Measurements from ENCODE around the gene PIK3R1.

The PIK3R1 gene

GRCh38 chr5:68272289-68272688 lies 56.7 kb downstream of the PIK3R1 start:
- DNase-seq, result peak in 3 of 6 experiments; percentile 6 to 36 (median 27)

GRCh38 chr5:68273717-68274409 lies 58.3 kb downstream of the PIK3R1 start:
- no peak for DNase-seq

GRCh38 chr5:68274847-68275651 lies 59.5 kb downstream of the PIK3R1 start:
- peak in 3 of 6 experiments; percentile 27 to 56 (median 50) for DNase-seq

- no peak for DNase-seq
Observed at GRCh38 chr5:68276740-68277139, 61.2 kb downstream of the PIK3R1 start.

- DNase-seq, result no peak
Observed at GRCh38 chr5:68277431-68277830, 61.9 kb downstream of the PIK3R1 start.

- peak in 5 of 6 experiments; percentile 8 to 80 (median 72) for DNase-seq
Observed at GRCh38 chr5:68279984-68280383, 64.4 kb downstream of the PIK3R1 start.

GRCh38 chr5:68282001-68282400 lies 66.4 kb downstream of the PIK3R1 start:
- DNase-seq, result no peak

GRCh38 chr5:68283766-68284165 lies 68.2 kb downstream of the PIK3R1 start:
- no peak for DNase-seq

GRCh38 chr5:68285075-68285840 lies 69.7 kb downstream of the PIK3R1 start:
- DNase-seq, result no peak

GRCh38 chr5:68285851-68286611 lies 70.5 kb downstream of the PIK3R1 start:
- peak in 3 of 6 experiments; percentile 21 to 68 (median 59) for DNase-seq

GRCh38 chr5:68286612-68286912 lies 71.0 kb downstream of the PIK3R1 start:
- no peak for DNase-seq

- no peak for DNase-seq
Observed at GRCh38 chr5:68287631-68287975, 72.0 kb downstream of the PIK3R1 start.

GRCh38 chr5:68287976-68288706 lies 72.6 kb downstream of the PIK3R1 start:
- peak; percentile 6 to 57 (median 40) for DNase-seq

GRCh38 chr5:68288707-68289134 lies 73.2 kb downstream of the PIK3R1 start:
- DNase-seq, result no peak

GRCh38 chr5:68289498-68289897 lies 73.9 kb downstream of the PIK3R1 start:
- DNase-seq, result no peak

- no peak for DNase-seq
Observed at GRCh38 chr5:68290260-68290674, 74.7 kb downstream of the PIK3R1 start.

- DNase-seq, result no peak
Observed at GRCh38 chr5:68290847-68291246, 75.3 kb downstream of the PIK3R1 start.

- DNase-seq, result no peak
Observed at GRCh38 chr5:68292316-68292715, 76.8 kb downstream of the PIK3R1 start.

- DNase-seq, result no peak
Observed at GRCh38 chr5:68295772-68296171, 80.2 kb downstream of the PIK3R1 start.

GRCh38 chr5:68296895-68297294 lies 81.3 kb downstream of the PIK3R1 start:
- no peak for DNase-seq

GRCh38 chr5:68297656-68298055 lies 82.1 kb downstream of the PIK3R1 start:
- DNase-seq, result no peak

- no peak for DNase-seq
Observed at GRCh38 chr5:68298479-68298878, 82.9 kb downstream of the PIK3R1 start.

All from stimulated activated naive CD4-positive, alpha-beta T cell (primary cell).